Body of pancreas (tissue), 4 donors: ENCODE results near the gene VWDE.

ENCODE experiments used
- CTCF ChIP-seq, 7 experiments: fragments of 450-650 bp in 4 of 7; fragments of 200-600 bp in 3 of 7; sonication (generic) in 3 of 7; IDR thresholded peaks; one replicate each; pipeline ENCODE4 v1.5.1; 2016 to 2019; ENCODE audit warnings: antibody characterized with exemption in 7 of 7
- POLR2A ChIP-seq, 3 donors: fragments of 450-650 bp; IDR thresholded peaks; one replicate each; pipeline ENCODE4 v1.6.1; 2016; ENCODE audit warnings: antibody characterized with exemption in 3 of 3, mild to moderate bottlenecking in 2 of 3

- TF ChIP-seq CTCF (IDR thresholded peaks at IDR 0.05) (no peak), POLR2A (IDR thresholded peaks at IDR 0.05) (no peak)
Observed at GRCh38 chr7:12398186-12398585, 5.5 kb downstream of the VWDE start.
